ENCODE data around the gene CLHC1.
A peak's percentile ranks its signal among the peaks of the same experiment; 100 is the strongest.
"Not testable (repeated sequence)": the region's sequence is repeated elsewhere in the genome, so short reads cannot be mapped to it uniquely, and the experiment has no call there.

CLHC1 gene

GRCh38 chr2:55232863-55233657, 967 bp upstream of the CLHC1 start:
- DNase-seq (ENCODE audit: low spot score), result peak; percentile 36

GRCh38 chr2:55231546-55232083, 478 bp downstream of the CLHC1 start:
- DNase-seq (ENCODE audit: low spot score), result peak; percentile 32

- no peak for DNase-seq (ENCODE audit: low spot score)
These were observed 1.5 kb downstream of the CLHC1 start for GRCh38 chr2:55230551-55230950.

GRCh38 chr2:55229221-55229620, 2.9 kb downstream of the CLHC1 start:
- no peak for DNase-seq (ENCODE audit: low spot score)

DNA sequence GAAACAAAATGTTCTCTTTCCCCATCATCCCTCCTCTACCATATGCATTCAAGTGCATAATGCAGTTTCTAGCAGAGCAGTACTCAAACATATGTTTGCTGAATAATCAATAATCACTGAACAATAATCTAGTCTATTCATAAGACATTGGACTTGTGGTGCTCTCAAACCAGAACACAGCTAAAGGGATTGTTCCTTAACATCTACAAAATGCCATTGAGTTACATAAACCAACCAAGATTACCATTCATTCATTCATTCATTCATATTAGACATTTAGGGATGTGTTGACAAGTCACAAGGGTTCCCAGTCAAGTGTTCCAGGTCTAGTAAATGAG, 3.9 kb downstream of the CLHC1 start:
- DNase-seq (ENCODE audit: low spot score), result no peak

DNA sequence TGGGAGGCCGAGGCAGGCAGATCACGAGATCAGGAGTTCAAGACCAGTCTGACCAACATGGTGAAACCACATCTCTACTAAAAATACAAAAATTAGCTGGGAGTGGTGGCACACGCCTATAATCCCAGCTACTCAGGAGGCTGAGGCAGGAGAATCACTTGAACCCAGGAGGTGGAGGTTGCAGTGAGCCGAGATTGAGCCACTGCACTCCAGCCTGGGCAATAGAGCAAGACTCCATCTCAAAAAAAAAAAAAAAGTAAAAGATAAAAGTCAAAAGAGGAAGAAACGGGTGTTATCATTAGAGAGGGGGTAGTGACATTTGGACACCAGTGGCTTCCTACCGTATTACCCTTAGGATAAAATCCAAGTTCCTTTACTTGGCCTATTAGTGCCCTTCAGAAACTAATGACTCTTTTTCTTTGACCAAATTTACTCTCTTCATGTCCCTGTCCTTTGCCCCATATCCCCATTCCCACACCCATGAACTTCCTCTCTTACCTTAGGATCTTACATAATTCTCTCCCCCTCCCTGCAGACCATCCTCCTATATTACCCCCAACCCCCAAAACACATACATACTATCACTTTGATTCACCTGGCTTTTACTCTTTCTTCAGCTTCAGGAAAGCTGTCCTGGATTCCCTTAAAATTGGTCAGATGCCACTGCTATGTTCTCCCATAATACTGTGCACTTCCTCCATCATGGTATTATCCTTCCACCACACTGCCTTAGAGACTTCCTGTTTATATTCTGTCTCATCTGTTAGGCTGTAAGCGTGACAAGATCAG, 4.5 kb downstream of the CLHC1 start:
- not testable (repeated sequence) for DNase-seq (ENCODE audit: low spot score)

DNA sequence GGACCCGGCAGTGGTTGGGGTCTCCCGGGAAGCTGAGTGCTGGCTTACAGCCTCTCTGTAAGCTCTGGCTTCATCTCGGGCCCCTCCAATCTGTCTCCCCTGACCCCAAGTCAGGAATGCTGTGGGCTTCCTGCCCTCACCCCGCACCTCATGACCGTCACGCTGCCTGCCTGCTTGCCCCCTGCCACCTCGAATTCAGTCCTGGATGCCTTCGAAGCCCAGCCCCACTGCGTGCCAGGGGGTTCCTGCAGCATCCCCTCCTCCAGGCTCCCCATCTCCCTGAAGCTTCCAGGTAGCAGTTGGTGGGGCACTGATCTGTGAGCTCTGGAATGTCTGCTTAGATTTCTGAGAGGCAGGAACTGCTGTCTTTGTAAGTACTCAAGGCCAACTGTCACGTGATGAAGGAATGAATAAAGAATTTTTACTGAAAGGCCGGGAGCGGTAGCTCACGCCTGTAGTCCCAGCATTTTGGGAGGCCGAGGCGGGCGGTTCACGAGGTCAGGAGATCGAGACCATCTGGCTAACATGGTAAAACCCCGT, 6.5 kb downstream of the CLHC1 start:
- DNase-seq (ENCODE audit: low spot score), result no peak

DNA sequence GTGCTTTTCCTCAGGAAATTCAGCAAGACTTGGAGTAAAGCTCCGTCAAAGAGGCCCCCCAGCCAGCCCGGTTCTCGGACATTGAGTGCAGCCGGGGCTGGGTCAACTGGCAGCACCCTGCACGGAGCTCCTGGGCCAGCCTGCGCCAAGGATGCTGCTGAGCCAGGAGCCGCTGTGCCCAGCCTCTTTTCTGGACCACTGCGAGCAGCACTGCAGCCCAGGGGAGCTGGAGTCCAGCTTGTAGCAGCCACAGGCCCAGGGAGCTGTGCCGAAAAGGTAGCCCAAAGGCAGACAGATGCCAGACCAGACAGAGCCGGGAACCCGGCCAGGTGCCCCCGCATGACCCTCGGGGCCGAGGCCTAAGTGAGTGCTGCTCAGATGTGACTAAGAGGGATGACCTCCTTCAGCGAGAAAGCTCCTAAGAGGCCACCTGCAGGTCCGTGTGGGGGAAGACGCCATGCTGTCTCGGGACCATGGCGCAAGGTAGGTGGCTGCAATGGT, 7.3 kb downstream of the CLHC1 start:
- no peak for DNase-seq (ENCODE audit: low spot score)

- no peak for DNase-seq (ENCODE audit: low spot score)
These were observed 7.9 kb downstream of the CLHC1 start for GRCh38 chr2:55223958-55224760.

DNA sequence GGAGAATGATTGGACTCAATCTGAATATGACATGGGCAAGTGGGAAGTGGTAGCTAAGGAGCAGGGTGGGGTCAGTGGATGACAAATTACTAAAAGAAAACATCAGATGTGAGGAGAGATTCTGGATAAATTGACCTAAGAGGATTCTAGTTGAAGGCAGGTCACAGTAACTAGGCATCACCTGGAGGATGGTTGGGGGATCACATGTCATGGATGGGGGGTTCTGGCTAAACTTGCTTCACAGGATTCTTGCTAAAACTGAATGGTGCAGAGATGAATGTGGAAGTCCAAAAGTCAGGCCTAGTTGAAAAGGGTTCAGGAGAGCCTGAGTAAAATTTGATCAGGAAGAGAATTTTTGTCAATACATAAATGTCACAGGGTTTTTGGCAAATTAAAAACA, 18.3 kb downstream of the CLHC1 start:
- no peak for DNase-seq (ENCODE audit: low spot score)

- DNase-seq (ENCODE audit: low spot score), result no peak
These were observed 27.1 kb downstream of the CLHC1 start for GRCh38 chr2:55204950-55205349.

DNA sequence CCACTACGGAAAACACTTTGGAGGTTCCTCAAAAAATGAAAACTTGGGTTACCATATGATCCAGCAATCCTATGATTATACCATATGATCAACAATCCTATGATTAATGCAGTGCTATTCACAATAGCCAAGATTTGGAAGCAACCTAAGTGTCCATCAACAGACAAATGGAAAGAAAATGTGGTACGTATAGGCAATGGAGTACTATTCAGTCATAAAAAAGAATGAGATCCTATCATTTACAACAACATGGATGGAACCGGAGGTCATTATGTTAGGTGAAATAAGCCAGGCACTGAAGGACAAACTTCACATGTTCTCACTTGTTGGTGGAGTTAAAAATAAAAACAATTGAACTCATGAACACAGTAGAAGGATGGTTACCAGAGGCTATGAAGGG, 27.6 kb downstream of the CLHC1 start:
- DNase-seq (ENCODE audit: low spot score), result no peak

DNA sequence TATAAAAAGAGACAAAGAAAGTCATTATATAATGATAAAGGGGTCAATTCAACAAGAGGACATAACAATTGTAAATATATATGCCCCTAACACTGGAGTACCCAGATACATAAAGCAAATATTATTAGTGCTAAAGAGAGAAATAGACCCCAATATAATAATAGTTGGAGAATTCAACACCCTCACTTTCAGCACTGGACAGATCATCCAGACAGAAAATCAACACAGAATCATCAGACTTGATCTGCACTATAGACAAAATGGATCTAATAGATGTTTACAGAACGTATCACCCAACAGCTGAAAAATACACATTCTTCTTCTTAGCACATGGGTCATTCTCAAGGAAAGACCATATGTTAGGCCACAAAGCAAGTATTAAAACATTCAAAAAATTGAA, 31.7 kb downstream of the CLHC1 start:
- no peak for DNase-seq (ENCODE audit: low spot score)

DNA sequence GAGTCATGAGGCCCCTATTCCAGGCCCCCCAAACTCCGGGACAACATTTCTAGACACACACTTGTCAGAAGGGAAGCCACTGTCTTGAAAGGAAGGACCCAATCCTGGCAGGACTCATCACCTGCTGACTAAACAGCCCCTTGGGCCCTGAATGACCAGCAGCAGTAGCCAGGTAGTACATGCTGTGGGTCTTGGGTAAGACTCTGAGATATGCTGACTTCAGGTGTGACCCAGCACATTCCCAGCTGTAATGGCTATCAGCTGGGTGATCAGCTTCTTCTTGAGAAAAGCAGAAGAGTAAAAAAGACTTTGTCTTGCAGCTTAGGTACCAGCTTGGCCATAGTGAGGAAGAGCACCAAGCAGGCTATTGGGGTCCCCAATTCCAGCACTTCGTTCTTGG, 35.6 kb downstream of the CLHC1 start:
- no peak for DNase-seq (ENCODE audit: low spot score)

DNA sequence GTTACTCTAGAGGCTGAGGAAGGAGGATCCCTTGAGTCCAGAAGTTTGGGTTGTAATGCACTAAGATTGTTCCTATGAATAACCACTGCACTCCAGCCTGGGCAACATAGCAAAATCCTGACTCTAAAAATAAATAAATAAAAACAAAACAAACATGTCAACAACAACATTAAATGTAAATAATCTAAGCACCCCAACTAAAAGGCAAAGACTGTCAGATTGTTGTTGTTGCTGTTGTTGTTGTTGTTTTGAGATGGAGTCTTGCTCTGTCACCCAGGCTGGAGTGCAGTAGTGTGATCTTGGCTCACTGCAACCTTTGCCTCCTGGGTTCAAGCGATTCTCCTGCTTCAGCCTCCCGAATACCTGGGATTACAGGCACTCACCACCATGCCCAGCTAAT, 40.2 kb downstream of the CLHC1 start:
- DNase-seq (ENCODE audit: low spot score), result not testable (repeated sequence)

GRCh38 chr2:55186837-55187236, 45.3 kb downstream of the CLHC1 start:
- DNase-seq (ENCODE audit: low spot score), result not testable (repeated sequence)

- DNase-seq (ENCODE audit: low spot score), result no peak
These were observed 51.7 kb downstream of the CLHC1 start for GRCh38 chr2:55180374-55180773.

- DNase-seq (ENCODE audit: low spot score), result no peak
These were observed 56.0 kb downstream of the CLHC1 start for GRCh38 chr2:55176094-55176415.

GRCh38 chr2:55175254-55176093, 56.6 kb downstream of the CLHC1 start:
- DNase-seq (ENCODE audit: low spot score), result peak; percentile 43

DNA sequence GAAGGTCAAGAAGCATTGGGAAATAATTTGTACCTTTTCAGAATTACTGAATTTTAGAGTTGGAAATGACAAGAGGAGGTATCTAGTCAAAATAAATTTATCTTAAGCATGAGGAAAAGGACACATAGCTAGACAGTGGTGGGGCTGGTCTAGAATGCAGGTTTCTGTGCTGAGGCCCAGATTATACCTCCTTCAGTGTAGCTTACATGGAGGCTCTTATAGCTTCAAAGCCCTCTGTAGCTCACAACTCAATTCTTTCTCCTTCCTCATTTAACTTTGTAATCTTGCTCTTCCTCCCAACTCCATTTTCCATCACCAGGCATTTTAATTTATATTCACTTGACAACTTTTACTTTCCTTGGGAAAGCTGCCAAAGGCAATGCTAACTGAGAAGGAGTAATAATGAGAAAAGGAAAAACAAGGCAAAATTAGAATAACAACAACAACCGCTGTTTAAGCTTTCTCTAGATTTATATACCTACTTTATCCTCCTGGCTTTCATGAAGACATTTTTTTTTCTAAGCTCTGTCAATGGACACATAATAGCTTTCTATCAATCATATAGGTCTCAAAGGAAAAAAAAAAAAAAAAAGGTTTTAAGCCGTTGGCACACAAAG, 58.5 kb downstream of the CLHC1 start:
- no peak for DNase-seq (ENCODE audit: low spot score)

- no peak for DNase-seq (ENCODE audit: low spot score)
These were observed 62.2 kb downstream of the CLHC1 start for GRCh38 chr2:55169915-55170314.

Data from D341Med (cell line).